Measurements from ENCODE around the gene MAP4.
"Not testable (repeated sequence)": the region's sequence is repeated elsewhere in the genome, so short reads cannot be mapped to it uniquely, and the experiment has no call there.

The MAP4 gene

DNA sequence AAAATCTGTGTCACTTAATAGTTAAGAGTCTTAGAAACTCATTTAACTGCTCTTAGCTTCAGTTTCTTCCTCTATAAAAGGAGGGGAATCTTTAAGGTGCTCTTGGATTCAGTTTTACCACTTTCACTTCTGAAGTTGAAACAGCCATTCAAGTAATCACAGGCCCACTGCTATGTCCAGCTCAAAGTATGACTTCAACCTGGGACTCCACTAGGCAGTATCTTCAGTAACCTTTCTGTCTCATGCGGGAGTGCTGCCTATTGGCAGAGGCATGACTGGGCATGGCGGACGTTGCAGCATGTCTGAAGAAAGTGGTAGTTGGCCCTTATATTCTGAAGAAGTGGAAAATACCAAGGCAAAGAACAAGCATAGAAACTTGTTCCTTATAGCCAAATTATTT lies 121.0 kb downstream of the MAP4 start:
- DNase-seq, result no peak

DNA sequence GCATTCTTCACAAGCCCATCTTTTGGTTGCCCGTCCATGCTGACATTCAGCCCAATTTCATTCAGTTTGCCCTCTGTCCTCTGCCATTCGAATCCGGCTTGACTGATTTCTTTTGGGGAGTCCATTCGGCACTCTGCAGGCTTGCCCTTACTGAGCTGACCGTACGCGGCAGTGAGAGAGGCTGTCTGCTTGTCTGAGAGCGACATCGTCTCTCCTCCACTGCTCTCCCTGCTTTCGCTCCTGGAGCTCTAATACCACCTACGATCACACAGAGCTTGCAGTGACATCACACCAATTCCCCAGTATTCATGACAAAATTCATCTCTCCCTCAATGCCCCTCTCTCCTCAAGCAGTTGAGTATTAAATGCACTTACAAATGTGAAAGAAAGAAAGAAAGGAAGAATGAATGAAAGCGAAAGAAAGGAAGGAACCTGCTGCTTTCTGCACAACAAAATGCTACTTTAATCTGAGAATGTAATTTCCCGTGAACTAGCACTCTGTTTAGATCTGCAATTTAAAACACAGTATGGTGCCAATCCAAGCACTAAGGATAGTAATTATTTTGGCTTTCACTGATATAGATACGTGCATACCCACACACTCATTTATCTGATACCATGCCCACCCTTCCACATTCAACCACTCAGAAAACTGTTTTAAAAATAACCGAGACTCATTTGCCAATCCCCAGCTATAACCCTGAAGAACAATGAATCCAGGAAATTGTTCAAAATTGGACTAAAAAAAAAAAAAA lies 123.8 kb downstream of the MAP4 start:
- DNase-seq, result no peak

DNA sequence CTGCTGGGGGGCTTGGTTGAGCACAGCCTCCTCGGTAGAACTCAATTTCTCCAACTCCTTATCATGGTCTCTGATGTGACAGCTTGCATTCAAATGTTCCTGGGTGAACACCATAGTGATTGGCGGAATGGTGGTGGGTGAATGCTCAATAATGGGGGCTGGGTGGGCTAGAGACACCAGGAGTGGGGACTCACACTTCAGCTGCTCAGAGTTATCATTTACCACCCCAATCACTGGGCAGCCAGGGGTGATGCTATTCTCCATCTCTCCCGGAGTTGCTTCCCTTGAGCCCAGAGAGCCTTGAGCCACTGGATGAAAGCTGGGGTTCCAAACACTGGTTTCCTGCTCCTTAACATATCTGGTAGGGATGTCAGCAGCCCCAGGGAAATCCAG lies 124.6 kb downstream of the MAP4 start:
- no peak for DNase-seq

DNA sequence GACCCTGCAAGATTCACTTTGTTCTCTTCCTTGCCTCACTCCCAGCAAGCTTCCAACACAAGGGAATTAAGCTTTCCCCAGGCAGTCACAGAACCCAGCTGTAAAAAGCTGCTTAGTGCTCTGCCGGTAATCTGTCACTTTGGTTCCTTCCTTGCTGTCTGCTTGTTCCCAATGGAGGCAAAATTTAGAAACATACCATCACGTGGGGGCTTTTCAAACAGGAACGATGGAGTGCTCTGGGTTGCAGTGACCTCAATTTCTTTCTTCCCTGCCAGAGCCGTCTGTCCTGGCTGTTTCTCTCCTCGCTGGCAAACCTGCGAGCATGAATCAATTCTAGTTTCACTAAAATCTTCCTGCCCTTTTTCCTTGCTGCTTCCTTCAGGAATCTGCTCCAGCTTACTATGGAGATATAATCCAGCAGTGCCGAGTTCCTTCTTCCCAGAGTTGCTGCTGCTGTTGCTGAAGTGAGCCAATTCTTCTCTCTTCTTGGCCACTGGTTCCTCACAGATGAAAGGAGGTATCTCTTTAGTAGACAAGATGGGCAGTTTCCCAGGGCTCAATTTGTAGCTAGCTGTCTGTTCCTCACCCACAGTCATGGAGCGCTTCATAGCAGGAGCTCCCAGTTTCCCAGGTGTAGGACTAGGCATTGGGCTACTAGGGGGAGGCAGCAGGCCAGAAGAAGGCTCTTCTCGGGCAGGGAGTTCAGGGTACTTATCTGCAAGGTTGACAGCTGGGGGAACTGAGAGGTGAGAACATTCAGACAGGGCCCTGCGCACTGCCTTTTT lies 125.2 kb downstream of the MAP4 start:
- DNase-seq, result no peak

DNA sequence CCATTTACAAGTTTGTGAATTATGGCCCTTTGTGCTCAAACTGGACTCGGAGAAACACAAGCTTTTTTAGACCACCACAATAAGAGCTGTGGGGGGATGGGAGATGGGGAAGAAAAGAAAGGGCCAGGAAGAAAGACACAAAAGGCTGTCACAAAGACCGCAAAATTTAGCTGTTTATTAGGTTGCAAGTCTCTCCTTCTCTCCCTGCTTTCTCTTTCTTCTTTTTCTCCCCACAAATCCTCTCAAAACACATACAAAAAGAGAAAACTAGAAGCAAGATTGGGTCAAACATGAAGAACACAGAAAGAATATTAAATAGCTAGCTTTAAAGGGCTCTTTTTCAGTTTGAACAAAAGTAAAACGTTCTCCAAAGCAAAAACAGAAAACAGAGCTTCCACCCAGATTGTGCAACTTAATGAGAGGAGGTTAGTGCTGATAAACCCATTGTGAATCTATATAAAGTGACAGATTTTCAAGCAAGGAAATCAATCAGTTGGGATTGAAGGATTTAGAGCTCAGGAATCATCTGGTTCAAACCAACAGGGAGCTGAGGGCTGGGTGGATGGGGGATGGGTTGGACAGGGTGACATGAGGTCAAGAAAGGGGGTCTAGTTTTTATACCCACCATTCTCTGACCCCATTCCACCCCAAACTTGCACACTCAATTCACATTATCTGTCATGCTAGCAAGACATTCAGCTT lies 125.9 kb downstream of the MAP4 start:
- no peak for DNase-seq

DNA sequence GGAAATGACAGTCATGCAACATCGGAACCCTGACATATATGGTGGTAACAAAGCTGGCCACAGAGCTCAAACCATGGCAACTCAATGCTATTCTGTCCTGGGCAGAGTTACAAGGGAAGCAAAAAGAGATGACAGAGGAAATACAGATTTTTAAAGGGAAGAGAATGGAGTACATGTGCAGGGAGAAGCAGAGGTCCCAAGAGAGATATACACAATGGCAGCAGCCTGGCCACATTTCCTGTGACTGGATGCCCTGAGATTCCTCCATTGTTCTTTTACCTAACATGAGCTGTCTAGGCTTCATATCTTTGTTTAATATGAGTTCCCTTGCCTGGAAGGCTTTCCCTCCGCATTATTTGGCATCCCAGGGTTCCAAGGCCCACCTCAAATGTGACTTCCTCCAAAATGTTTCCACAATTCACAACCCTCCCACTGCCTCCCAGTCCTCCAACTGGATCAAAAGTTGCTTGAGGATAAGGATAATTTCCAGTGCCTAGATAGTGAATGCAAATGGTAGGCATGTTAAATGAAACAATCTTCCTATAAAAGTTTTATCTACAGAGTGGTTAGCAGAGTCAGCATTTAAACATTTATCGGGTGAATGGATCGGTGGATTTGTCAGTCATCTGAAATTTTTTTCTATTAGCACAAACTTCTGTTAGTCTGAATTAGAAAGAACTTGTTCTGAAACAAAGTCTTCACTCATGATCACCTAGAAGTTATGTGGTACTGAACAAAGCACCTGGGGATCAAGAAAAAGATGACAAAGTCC lies 127.0 kb downstream of the MAP4 start:
- no peak for DNase-seq

DNA sequence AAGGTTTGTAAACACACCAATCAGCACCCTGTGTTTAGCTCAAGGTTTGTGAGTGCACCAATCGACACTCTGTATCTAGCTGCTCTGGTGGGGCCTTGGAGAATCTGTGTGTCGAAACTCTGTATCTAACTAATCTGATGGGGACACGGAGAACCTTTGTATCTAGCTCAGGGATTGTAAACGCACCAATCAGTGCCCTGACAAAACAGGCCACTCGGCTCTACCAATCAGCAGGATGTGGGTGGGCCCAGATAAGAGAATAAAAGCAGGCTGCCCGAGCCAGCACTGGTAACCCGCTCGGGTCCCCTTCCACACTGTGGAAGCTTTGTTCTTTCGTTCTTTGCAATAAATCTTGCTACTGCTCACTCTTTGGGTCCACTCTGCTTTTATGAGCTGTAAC lies 128.2 kb downstream of the MAP4 start:
- not testable (repeated sequence) for DNase-seq

DNA sequence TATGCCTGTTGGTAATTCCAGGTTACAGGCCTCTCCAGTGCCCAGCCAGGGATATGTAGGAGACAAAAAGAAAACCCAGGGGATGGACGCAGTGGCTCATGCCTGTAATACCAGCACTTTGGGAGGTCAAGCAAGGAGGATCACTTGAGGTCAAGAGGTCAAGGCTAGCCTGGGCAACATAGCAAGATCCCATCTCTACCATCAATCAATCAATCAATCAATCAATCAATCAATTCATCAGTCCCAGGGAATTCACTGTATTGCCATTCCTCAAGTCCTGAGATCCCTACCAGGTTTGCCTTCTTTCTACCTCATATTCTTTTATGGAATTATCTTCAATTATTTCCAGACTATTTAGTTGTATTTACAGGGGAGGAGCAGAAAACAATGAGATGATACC lies 131.0 kb downstream of the MAP4 start:
- DNase-seq, result no peak

DNA sequence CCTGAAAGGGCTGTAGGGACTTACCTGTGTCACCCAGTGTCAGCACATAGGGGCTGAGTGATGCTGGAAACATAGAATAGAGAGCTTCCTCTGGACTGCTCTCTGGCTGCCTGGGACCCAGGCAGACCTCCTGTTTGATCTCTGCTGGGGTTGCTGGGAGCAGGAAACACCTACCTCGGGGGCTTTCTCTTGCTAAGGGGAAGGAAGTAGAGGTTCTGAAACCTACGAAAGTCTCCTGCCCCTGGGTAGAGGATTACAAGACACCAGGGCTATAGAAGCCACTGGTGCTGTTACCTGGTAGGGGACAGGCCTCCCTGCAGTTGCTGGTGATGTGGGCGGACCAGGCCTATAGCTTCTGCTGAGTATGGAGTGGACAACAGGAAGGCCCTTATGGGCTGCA lies 131.6 kb downstream of the MAP4 start:
- DNase-seq, result no peak

DNA sequence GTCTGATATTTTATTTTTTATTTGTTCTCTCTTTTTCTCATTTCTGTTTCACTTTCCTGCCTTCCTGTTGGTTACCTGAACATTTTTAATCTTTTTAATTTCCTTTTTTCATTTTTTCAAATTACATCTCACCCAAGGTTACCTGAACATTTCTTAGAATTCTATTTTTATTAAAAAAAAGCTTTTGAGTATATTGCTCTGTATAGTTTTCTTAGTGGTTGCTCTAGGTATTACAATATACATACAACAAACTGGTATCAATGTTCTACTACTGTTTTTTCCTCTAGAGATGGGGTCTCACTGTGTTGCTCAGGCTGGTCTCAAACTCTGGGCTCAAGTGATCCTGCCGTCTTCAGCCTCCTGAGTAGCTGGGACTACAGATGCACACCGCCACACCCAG lies 133.9 kb downstream of the MAP4 start:
- no peak for DNase-seq

DNA sequence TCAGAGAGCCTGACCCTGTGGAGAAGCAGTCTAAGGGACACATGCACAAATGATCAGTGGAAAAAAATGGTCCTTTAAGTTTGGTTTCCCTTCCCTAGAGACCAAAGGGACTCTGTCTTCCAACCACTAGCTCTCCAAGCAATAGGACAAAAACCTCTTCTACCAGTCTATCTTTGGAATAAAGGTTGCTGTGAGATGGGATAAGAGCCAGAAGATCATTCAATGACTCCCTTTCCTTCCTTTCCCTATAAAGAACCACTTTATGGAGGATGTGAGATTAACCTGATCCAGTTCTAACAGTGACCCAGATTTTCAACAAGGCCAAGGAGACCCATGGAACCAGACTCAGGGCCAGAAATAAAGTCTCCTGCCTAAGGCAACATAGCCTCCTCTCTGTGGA lies 138.5 kb downstream of the MAP4 start:
- DNase-seq, result no peak

DNA sequence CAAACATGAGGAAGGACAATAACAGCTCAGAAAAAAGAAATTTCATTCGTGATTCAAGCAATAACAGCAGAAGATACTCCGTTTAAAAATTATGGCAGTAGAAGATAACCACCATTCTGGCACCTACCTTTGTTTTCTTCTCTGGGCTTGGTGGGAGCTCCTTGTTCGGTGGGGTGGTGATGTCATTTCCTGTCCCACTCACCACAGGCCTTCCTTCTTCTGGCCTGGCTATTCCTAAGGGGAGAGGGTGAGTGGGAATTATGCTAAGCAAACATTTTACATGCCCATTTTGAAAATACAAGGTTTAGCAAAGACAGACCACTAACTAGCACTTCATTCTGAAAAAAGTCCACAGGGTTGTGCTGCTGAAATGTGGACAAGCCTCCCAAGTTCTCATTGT lies 138.9 kb downstream of the MAP4 start:
- no peak for DNase-seq

DNA sequence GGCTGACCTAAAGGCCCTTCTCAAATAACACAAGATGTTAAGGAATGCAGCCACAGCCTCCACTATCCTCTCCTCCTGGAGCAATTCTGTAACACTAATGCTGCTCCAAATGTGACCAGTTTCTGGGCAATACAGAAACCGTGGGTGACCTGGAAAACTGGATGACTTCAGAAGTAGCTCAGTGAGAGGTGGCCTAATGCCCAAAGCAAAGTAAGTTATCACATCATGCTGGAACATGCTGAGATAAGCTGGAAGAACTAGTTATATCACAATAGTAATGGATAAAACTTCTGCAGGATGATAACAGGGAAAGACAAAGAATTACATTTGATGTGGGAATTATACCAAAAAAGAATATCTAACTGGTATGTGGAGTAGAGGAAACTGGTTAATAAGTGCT lies 141.3 kb downstream of the MAP4 start:
- DNase-seq, result no peak

DNA sequence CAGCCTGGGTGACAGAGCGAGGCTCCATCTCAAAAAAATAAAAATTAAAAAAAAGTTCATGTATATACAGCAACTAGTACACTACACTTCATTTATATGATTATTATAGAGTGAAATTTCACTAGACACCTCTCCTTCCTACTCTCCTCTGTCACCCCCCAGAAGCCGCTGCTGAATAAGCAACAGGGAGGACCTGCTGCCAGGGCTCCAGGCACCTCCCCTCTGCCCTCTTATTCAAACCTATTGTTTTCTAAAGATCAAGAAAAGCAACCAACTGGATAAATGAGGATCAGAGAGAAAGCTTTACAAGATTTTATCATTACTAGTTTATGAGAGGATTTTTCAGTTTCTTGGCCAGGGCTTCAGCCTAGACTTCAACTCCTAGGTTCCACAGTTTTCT lies 141.8 kb downstream of the MAP4 start:
- no peak for DNase-seq

DNA sequence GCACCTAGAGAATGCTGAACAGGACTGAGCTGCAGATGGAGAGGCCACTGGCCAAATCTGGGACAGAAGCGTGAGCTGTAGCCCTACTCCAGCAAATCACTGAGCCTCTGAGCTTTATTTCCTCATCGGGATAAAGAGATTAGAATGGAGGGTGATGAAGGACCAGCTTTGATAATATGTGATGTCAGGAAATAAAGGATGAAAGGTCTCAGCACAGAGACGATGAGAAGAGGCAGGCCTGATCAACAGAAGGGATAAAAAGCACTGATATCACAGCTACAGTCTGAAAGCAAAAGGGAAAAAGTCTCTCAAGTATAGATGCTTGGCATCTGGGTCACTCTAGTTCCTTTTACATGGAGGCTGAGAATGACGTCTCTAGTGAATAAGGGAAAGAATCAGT lies 143.3 kb downstream of the MAP4 start:
- no peak for DNase-seq

DNA sequence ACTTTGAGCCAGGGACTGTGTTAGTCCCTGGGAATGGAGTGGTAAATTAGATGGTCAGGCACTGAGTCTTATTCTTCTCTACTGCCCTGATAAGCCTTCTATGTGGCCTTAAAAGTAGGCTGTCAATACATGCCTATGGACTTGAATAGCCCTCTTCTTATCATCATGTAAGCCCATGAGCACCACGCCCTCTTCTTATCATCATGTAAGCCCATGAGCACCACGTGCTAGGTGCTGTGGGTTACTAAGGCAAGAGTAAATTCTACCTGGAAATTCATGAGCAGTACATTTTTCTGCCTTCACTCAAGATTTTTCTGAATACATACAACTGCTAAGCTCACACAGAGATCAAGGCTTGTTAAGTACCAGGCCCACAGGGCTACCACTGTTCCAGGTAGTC lies 144.8 kb downstream of the MAP4 start:
- no peak for DNase-seq

DNA sequence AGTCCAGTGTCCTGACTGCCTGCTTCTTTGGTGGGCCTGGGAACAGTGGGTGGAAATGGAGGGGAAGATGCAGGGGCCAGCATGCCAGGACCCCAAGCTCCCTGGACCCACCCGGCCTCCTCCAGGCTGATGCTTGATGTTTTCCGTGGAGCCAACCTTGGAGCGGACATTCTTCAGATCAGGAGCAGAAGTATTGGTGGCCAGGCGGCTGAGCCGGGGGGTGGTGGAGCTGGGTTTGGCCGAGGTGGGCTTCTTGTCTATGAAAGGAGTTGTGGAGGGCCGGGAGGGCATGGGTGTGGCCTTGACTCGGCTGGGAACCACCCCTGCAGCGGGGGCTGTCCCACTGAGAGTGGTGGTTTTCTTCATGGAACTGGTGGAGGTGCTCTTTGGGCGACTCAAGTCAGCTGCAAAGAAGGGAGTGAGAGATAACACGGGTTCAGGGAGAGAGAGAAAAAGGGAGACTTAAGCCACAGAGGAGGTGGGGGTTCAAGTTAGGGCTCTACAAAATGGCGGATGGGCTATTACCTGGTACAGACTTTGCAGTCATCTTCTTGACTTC lies 145.4 kb downstream of the MAP4 start:
- no peak for DNase-seq

DNA sequence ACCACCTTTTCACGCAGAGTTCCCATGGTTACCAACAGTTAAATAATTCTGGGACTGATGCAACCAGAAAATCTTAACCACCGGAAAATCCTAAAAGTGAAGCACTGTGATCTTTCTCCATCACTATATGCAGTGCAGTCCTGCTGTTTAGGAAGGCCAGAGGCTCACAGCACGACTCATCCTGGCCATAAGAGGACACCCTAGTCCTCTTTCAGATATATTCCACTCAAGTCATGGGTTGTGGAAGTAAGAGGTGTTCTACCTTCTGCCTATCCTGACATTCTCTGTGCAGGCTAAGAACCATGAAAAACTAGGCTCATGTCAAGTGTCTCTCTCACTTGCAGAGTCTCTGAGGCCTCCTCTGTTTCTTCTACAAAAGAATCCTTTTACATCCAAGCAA lies 146.1 kb downstream of the MAP4 start:
- DNase-seq, result no peak

DNA sequence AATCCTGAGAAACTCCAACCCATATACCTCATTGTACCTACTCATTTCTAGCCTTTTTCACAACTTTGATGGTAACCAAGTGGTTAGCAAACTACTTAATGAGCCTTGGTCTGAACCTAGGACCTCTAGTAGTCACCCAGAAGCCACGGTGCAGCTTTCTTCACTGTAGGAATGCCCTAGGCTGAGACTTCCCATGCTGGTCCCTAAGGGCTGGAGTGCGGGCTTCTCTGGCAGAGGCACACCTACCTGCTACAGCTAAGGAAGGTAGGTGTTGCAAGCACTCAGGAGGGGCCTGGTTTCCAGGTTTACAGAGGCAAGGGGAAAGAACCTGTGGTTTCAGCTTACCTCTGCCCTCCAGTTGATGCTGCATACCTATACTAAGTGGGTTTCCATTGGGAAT lies 147.9 kb downstream of the MAP4 start:
- DNase-seq, result no peak

DNA sequence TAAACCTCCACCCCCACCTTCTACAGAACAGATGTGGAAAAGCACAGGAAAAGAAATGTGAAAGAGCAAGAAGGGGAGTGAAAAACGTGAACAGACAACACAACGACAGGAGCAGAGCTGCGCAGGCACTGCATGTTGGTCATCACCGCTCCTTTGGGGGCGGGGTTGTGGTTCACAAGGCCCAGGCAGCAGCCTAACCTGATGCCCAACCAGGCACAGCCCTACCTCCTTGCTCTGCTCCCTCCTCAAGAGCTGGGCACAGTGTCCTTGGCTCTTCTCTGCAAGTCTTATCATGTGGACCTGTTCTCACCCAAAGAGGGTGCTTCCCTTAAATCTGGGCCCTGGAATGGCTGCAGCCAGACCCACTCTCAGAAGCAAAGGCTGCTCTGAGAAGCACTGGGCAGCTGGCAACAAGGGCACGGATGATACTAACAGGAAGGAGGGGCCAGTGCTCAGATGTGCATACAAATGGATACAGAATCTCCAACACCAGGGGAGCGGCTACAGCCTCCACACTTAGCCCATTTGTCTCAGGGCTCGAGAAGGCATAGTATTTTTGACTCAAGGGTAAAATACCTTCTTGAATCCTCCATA lies 148.7 kb downstream of the MAP4 start:
- no peak for DNase-seq

DNA sequence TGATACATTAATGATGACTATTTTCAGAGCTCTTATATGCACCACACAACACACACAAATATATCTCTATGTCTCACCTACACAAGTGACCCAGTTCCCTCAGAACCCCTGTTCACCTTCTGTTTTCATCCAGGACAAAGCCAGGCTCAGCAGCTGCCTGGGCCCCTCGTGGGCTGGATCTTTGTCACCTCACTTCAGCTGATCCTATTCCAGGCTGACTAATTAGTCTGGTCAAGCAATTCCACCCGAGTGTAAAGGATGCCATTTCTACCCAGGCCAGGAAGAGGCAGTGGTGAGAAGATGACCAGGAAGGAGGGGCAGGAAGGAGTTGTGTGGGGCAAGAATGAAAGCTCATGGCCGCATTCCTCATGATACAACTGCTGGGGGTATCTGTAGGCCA lies 151.0 kb downstream of the MAP4 start:
- DNase-seq, result no peak

DNA sequence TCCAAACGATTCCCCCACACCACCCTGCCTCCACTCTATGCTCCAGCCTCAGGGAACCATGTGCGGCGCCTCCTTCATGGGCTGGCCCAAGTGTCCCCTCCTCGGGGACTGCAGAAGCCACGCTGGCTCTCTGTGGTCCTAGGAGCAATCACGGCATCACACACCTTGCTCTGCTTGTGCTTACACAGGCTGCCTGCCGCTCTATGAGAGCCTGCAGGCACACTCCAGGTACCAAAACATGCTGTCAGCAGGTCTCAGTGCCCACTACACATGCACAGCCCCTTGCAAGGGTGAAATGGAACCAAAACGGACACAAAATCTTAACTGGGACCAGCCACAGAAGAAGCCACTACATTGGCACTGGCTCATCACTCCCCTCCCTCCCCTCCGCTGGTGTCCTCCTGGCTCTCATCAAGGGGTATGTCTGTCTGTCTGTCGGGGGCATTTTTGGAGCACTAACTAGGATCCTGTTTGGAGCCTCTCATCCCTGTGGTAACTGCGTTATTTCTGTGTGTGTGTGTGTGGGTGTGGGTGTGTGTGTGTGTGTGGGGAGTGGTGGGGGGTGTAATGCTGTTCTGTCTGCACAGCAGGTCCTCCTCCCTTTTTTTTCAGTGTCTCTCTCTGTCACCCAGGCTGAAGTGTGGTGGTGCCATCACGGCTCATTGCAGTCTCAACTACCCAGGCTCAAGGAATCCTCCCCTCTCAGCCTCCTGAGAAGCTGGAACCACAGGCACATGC lies 152.7 kb downstream of the MAP4 start:
- no peak for DNase-seq
